ENCODE data around the gene WDR38. TPM values are rescaled to one million over a fixed set of nuclear protein-coding genes. Genes with fewer than 3 reads are reported as not detected.
A peak's percentile ranks its signal among the peaks of the same experiment; 100 is the strongest.

The WDR38 gene
- total RNA-seq, 5 donors from 2014 or later (not counting 1 experiment from before 2014, with no cell fraction given): not detected

DNA sequence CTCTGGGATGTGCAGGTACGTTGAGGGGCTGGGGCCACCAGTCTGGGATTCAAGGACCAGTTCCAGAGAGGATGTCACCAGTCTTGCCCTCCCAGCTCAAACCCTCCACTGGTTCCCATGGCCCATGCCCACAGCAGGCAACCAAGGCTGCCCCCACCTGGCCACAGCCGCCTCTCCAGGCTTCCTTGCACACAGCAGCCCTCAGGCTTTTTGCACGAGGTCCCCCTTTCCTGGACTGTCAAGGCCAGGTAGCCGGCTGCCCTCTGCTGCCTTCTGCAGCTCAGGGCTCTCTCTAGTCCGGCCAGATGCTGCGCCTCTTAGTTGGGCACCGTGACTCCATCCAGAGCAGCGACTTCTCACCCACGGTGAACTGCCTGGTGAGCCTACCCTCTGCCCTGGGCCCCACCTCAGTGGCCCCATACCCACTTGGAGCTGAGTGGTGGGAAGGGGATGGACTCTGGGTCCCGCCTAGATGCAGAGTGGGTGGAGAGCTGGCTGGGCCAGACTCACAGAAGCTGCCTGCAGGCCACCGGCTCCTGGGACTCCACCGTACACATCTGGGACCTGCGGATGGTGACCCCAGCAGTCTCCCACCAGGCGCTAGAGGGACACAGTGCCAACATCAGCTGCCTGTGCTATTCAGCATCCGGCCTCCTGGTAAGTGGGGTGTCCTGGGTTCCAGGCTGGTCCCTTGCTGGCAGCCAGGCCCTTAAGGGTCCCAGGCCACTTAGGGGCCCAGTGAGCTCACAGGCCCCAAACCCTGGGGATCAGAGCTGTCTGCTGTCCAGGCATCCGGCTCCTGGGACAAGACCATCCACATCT is 2.9 kb downstream of the WDR38 start:
- Mint-ChIP-seq H3K4me3 (no peak overlapping the region), H3K27me3 (no peaks in the 10 kb centered on the region), H3K27ac (no peak overlapping the region), H3K4me1 (peaks cover 16 to 40% (median 34%) of the 10 kb centered on the region in 3 donors), H3K36me3 (peaks cover 30% of the 10 kb centered on the region), H3K9me3 (no peaks in the 10 kb centered on the region)
- DNase-seq: no peak
- H3K4me1 ChIP-seq (ENCODE audit: control insufficient read depth in 1 of 2, extremely low read depth in 1 of 2, insufficient read depth in 2 of 2, low read length in 2 of 2): peaks cover 10 to 47% of the 10 kb centered on the region in 2 experiments
- 76% methylated on average over 12 of the region's 16 CpGs for WGBS (ENCODE audit: insufficient coverage)
- H3K4me3 ChIP-seq (ENCODE audit: control insufficient read depth in 1 of 2, extremely low read depth in 1 of 2, low read length in 1 of 2): no peak overlapping the region
- peaks cover 0 to 8% of the 10 kb centered on the region in 2 experiments for H3K27me3 ChIP-seq (replicated peaks in 1 of 2; ENCODE audit: control insufficient read depth in 2 of 2, extremely low read depth in 1 of 2, insufficient read depth in 2 of 2, low read length in 1 of 2)
- POLR2A ChIA-PET: no interaction called here
- H3K9me3 ChIP-seq: no peaks in the 10 kb centered on the region
- peaks cover 8 to 41% of the 10 kb centered on the region in 2 donors for H3K36me3 ChIP-seq (ENCODE audit: control insufficient read depth in 2 of 2, extremely low read depth in 1 of 2, insufficient read depth in 1 of 2, low read length in 1 of 2)
- CTCF ChIA-PET: no interaction called here
- no peak overlapping the region for H3K27ac ChIP-seq (ENCODE audit: low read length)
- peak in 1 of 4 experiments; percentile 6 for ATAC-seq (replicated peaks in 1 of 4)

DNA sequence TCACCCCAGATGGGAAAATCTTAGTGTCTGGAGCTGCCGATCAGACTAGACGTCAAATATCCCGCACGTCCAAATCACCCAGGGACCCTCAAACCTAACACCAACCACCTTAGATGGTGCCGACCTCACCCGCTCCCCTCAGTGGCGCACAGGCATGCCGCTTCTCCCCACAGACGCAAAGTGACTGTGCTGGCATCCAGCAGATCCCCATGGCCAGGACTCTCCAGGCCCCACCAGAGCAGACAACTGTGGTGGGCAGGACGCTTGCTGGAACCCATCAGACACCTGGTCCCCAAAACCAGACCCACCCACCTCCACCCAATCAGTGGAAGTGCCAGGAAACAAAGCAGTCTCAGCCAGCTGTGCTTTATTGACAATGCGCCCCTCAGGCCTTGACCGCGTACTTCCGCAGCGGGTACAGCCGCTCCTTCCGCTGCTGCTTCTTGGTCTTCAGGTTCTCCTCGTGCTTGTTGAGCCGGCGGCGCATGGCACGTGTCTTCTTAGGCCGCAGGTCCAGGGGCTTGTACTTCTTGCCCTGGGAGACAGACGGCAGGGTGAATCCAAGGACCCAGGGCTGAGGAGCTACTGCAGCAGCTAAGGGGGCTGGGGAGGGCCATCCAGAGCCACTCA is 4.4 kb downstream of the WDR38 start:
- WGBS (ENCODE audit: insufficient coverage): 94% methylated on average over 24 of the region's 24 CpGs
- Histone ChIP-seq H3K36me3 (ENCODE audit: control insufficient read depth in 2 of 2, extremely low read depth in 1 of 2, insufficient read depth in 1 of 2, low read length in 1 of 2) (peaks cover 8 to 42% of the 10 kb centered on the region in 2 donors), H3K4me1 (ENCODE audit: control insufficient read depth in 1 of 2, extremely low read depth in 1 of 2, insufficient read depth in 2 of 2, low read length in 2 of 2) (peaks cover 11 to 45% of the 10 kb centered on the region in 2 experiments), H3K9me3 (no peaks in the 10 kb centered on the region), H3K27me3 (replicated peaks in 1 of 2; ENCODE audit: control insufficient read depth in 2 of 2, extremely low read depth in 1 of 2, insufficient read depth in 2 of 2, low read length in 1 of 2) (no peaks in the 10 kb centered on the region), H3K4me3 (ENCODE audit: control insufficient read depth in 1 of 2, extremely low read depth in 1 of 2, low read length in 1 of 2) (no peak overlapping the region), H3K27ac (ENCODE audit: low read length) (no peak overlapping the region)
- Mint-ChIP-seq H3K9me3 (no peaks in the 10 kb centered on the region), H3K27me3 (no peaks in the 10 kb centered on the region), H3K4me1 (peaks cover 20 to 41% (median 40%) of the 10 kb centered on the region in 3 donors), H3K27ac (no peak overlapping the region), H3K36me3 (peaks cover 30% of the 10 kb centered on the region), H3K4me3 (no peak overlapping the region)
- ChIA-PET CTCF (no interaction called here), POLR2A (interaction anchor here in 1 of 2 donors (0.6 kb wide), 1 partner anchor 249 kb away, joined by 3 read pairs; no protein-coding TSS in a partner anchor)
- ATAC-seq (replicated peaks in 1 of 4) (no peak), DNase-seq (no peak)

DNA sequence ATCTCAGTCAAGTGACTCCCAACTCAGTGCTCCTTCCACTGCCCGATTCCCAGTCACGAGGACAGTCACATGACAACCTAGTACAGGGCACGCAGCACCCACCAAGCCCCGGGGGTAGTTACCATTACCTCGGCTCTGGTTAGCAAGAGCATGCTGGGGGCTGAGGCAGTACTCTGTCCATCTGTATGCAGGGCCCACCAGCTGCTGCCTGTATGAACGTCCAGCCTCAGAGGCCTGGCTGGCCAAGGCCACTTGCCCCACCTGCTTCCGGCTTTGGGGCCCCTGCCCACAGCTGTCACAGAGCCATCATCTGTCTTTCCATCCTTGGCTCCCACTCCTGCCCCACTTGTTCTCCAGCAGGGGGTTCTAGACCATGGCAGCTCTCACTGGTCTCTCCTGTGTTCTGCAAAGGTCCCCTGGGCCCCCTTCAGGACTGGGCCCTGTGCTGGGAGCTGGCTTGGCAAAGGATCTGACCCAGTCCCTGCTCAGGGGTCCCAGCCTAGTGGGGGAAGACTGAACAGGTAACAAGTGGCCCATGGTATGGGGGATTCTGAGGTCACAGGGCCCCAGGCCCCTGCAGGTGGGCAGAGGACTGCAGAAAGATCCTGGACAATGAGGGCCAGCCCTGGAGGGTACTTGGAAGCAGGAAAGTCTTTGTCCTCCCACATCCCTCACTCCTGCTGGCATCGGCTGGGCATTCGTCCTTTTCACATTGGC is 5.2 kb downstream of the WDR38 start:
- WGBS (ENCODE audit: insufficient coverage): 90% methylated on average over 9 of the region's 9 CpGs
- Mint-ChIP-seq H3K27ac (no peak overlapping the region), H3K4me3 (no peak overlapping the region)

DNA sequence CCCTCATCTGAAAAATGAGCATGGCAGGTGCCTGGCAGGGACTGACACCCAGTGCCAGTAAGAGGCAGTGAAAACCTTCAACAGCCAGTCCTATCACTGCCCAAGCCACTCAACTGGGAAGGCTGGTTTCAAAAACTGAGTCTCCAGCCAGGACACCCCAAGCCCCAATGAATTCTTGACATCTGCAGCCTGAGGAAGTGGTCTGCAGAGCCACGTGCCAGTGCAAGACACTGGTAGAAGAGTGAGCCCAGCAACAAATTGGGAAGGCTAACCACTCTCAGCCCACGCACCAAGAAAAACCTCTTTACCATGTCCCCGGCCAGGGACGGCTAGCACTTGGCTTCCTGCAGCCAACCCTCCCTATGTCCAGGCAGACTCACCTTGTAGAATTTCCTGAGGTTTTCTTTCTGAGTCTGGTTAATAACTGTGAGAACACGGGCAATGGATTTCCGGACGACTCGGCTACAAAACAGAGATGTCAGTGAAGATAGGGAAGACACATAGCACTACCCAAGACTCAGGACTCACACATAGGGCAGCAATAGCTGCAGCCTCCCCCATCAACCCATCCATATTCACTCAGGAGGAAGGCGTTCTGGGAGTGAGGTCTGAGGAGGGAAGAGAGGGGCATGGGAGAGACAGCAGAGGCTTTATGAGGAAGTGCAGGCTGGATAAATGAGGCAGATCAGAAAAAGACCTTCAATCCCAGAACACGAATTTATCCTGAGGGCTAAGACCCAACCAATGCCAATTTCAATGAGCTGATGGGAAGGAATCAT is 6.7 kb downstream of the WDR38 start:
- no peak for ATAC-seq (replicated peaks in 1 of 4)
- WGBS (ENCODE audit: insufficient coverage): 20% methylated on average over 2 of the region's 10 CpGs
- H3K27ac Mint-ChIP-seq: peak overlapping the region; percentile 68 to 91

More for the DNA sequence above, 5.2 kb downstream of the WDR38 start:
- no peak overlapping the region for H3K4me3 ChIP-seq (ENCODE audit: control insufficient read depth in 1 of 2, extremely low read depth in 1 of 2, low read length in 1 of 2)
- ChIA-PET POLR2A (no interaction called here), CTCF (interaction anchor here in 1 of 2 donors (0.6 kb wide), 1 partner anchor 285 kb away, joined by 3 read pairs; no protein-coding TSS in a partner anchor)
- Mint-ChIP-seq H3K27me3 (no peaks in the 10 kb centered on the region), H3K4me1 (peaks cover 15 to 37% (median 35%) of the 10 kb centered on the region in 3 donors), H3K9me3 (no peaks in the 10 kb centered on the region), H3K36me3 (peaks cover 30% of the 10 kb centered on the region)
- DNase-seq (no peak), ATAC-seq (replicated peaks in 1 of 4) (no peak)
- H3K4me1 ChIP-seq (ENCODE audit: control insufficient read depth in 1 of 2, extremely low read depth in 1 of 2, insufficient read depth in 2 of 2, low read length in 2 of 2): peaks cover 11 to 43% of the 10 kb centered on the region in 2 experiments
- no peaks in the 10 kb centered on the region for H3K9me3 ChIP-seq
- no peak overlapping the region for H3K27ac ChIP-seq (ENCODE audit: low read length)
- H3K27me3 ChIP-seq (replicated peaks in 1 of 2; ENCODE audit: control insufficient read depth in 2 of 2, extremely low read depth in 1 of 2, insufficient read depth in 2 of 2, low read length in 1 of 2): no peaks in the 10 kb centered on the region
- H3K36me3 ChIP-seq (ENCODE audit: control insufficient read depth in 2 of 2, extremely low read depth in 1 of 2, insufficient read depth in 1 of 2, low read length in 1 of 2): peaks cover 8 to 42% of the 10 kb centered on the region in 2 donors

DNA sequence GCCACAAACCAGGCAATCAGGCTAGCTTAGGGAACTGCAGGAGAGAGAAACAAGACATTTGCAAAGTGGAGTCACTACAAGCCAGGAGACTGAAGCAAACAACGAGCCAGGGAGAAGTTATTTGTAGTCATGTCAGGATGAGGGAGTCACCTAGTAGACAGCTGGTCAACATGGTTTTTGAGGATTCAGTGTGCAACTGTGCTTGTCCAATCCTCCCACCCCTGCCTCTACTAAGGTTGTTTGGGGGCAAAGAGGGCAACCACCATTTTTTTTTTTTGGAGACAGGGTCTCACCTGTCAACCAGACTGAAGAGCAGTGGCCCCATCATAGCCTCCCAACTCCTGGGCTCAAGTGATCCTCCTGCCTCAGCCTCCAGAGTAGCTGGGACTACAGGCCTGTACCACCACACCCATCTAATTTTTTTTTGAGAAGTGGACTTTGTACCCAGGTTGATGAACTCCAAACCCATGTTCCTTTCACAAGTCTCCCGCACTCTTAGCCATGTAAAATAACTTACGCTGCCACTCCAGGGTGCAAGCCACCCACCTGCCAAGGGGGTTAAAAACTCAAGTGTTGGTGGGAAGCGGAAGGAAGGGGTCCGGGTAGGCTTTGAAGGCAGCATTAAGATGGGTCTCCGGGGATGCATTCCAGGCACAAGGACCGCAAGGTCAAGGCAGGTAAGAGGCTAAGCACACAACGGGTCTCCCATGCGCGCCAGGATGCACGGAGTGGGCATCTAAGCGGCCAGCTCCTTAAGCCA is 7.5 kb downstream of the WDR38 start:
- Histone ChIP-seq H3K27me3 (replicated peaks in 1 of 2; ENCODE audit: control insufficient read depth in 2 of 2, extremely low read depth in 1 of 2, insufficient read depth in 2 of 2, low read length in 1 of 2) (no peaks in the 10 kb centered on the region), H3K9me3 (no peaks in the 10 kb centered on the region), H3K4me1 (ENCODE audit: control insufficient read depth in 1 of 2, extremely low read depth in 1 of 2, insufficient read depth in 2 of 2, low read length in 2 of 2) (peaks cover 11 to 41% of the 10 kb centered on the region in 2 experiments), H3K27ac (ENCODE audit: low read length) (peak overlapping the region; percentile 92), H3K4me3 (ENCODE audit: control insufficient read depth in 1 of 2, extremely low read depth in 1 of 2, low read length in 1 of 2) (peak overlapping the region; percentile 76 to 86), H3K36me3 (ENCODE audit: control insufficient read depth in 2 of 2, extremely low read depth in 1 of 2, insufficient read depth in 1 of 2, low read length in 1 of 2) (peaks cover 8 to 42% of the 10 kb centered on the region in 2 donors)
- no peaks in the 10 kb centered on the region for H3K27me3 Mint-ChIP-seq
- DNase-seq (no peak), ATAC-seq (replicated peaks in 1 of 4) (no peak)
- H3K27ac Mint-ChIP-seq: peak overlapping the region; percentile 83 to 91
- POLR2A ChIA-PET: interaction anchor here in 1 of 2 donors (0.6 to 0.9 kb wide), 3 partner anchors 9 to 94 kb away, joined by 3 to 5 read pairs (median 3); no protein-coding TSS in a partner anchor
- no peaks in the 10 kb centered on the region for H3K9me3 Mint-ChIP-seq
- H3K36me3 Mint-ChIP-seq: peaks cover 30% of the 10 kb centered on the region
- CTCF ChIA-PET: interaction anchor here (0.5 to 1.6 kb wide), 7 partner anchors 7 to 326 kb away, joined by 3 to 10 read pairs (median 4); partner anchors contain the start of genes WDR38 (in 2 of the 2) and NR6A1 (in 1 of the 2)
- H3K4me3 Mint-ChIP-seq: peak overlapping the region; percentile 90 to 93 (median 92)
- H3K4me1 Mint-ChIP-seq: peaks cover 15 to 38% (median 33%) of the 10 kb centered on the region in 3 donors
- 5% methylated on average over 8 of the region's 12 CpGs for WGBS (ENCODE audit: insufficient coverage)

More for the DNA sequence above, 6.7 kb downstream of the WDR38 start:
- ChIA-PET POLR2A (no interaction called here), CTCF (interaction anchor here in 1 of 2 donors (0.5 to 1.1 kb wide), 2 partner anchors 34 to 327 kb away, joined by 3 to 4 read pairs; no protein-coding TSS in a partner anchor)
- Mint-ChIP-seq H3K36me3 (peaks cover 30% of the 10 kb centered on the region), H3K4me1 (peaks cover 15 to 38% (median 33%) of the 10 kb centered on the region in 3 donors), H3K27me3 (no peaks in the 10 kb centered on the region), H3K9me3 (no peaks in the 10 kb centered on the region), H3K4me3 (peak overlapping the region; percentile 90 to 93 (median 92))
- Histone ChIP-seq H3K27me3 (replicated peaks in 1 of 2; ENCODE audit: control insufficient read depth in 2 of 2, extremely low read depth in 1 of 2, insufficient read depth in 2 of 2, low read length in 1 of 2) (no peaks in the 10 kb centered on the region), H3K4me1 (ENCODE audit: control insufficient read depth in 1 of 2, extremely low read depth in 1 of 2, insufficient read depth in 2 of 2, low read length in 2 of 2) (peaks cover 11 to 41% of the 10 kb centered on the region in 2 experiments), H3K9me3 (no peaks in the 10 kb centered on the region), H3K27ac (ENCODE audit: low read length) (peak overlapping the region; percentile 92), H3K4me3 (ENCODE audit: control insufficient read depth in 1 of 2, extremely low read depth in 1 of 2, low read length in 1 of 2) (peak overlapping the region in 1 of 2 donors; percentile 76), H3K36me3 (ENCODE audit: control insufficient read depth in 2 of 2, extremely low read depth in 1 of 2, insufficient read depth in 1 of 2, low read length in 1 of 2) (peaks cover 8 to 42% of the 10 kb centered on the region in 2 donors)
- no peak for DNase-seq

Data from T-cell (primary cell).